NCI-H2081 (cell line): ENCODE measurements around the gene NPHP4.

Experiments used
- DNase-seq, 2 experiments: peaks; one replicate each; lab custom pipeline; 2025; lab: John Stamatoyannopoulos, UW

Gene NPHP4

GRCh38 chr1:5950201-5950895, 41.9 kb downstream of the NPHP4 start:
- no peak for DNase-seq

GRCh38 chr1:5949761-5950100, 42.5 kb downstream of the NPHP4 start:
- no peak for DNase-seq

GRCh38 chr1:5949085-5949760, 43.0 kb downstream of the NPHP4 start:
- peak; percentile 42 to 59 for DNase-seq

- DNase-seq: no peak
Observed at GRCh38 chr1:5948681-5949005, 43.6 kb downstream of the NPHP4 start.

GRCh38 chr1:5947978-5948680, 44.1 kb downstream of the NPHP4 start:
- no peak for DNase-seq

- DNase-seq: no peak
Observed at GRCh38 chr1:5947071-5947821, 45.0 kb downstream of the NPHP4 start.

- no peak for DNase-seq
Observed at GRCh38 chr1:5945445-5945844, 46.8 kb downstream of the NPHP4 start.

- no peak for DNase-seq
Observed at GRCh38 chr1:5944843-5945167, 47.4 kb downstream of the NPHP4 start.

GRCh38 chr1:5944154-5944842, 47.9 kb downstream of the NPHP4 start:
- DNase-seq: no peak

GRCh38 chr1:5943343-5944124, 48.7 kb downstream of the NPHP4 start:
- DNase-seq: no peak

- no peak for DNase-seq
Observed at GRCh38 chr1:5941671-5942070, 50.6 kb downstream of the NPHP4 start.

GRCh38 chr1:5940723-5941407, 51.4 kb downstream of the NPHP4 start:
- DNase-seq: no peak

GRCh38 chr1:5939271-5940170, 52.7 kb downstream of the NPHP4 start:
- no peak for DNase-seq

GRCh38 chr1:5938101-5938646, 54.1 kb downstream of the NPHP4 start:
- no peak for DNase-seq

- DNase-seq: no peak
Observed at GRCh38 chr1:5937373-5937857, 54.8 kb downstream of the NPHP4 start.

- DNase-seq: no peak
Observed at GRCh38 chr1:5936621-5937372, 55.4 kb downstream of the NPHP4 start.

GRCh38 chr1:5936126-5936525, 56.1 kb downstream of the NPHP4 start:
- DNase-seq: no peak

GRCh38 chr1:5935026-5935425, 57.2 kb downstream of the NPHP4 start:
- DNase-seq: no peak
